ENCODE data around the gene JAKMIP3. TPM values are rescaled to one million over a fixed set of nuclear protein-coding genes. Genes with fewer than 3 reads are reported as not detected.

JAKMIP3 gene
- total RNA-seq, 1 donor from 2014 or later, result 1.3 TPM

DNA sequence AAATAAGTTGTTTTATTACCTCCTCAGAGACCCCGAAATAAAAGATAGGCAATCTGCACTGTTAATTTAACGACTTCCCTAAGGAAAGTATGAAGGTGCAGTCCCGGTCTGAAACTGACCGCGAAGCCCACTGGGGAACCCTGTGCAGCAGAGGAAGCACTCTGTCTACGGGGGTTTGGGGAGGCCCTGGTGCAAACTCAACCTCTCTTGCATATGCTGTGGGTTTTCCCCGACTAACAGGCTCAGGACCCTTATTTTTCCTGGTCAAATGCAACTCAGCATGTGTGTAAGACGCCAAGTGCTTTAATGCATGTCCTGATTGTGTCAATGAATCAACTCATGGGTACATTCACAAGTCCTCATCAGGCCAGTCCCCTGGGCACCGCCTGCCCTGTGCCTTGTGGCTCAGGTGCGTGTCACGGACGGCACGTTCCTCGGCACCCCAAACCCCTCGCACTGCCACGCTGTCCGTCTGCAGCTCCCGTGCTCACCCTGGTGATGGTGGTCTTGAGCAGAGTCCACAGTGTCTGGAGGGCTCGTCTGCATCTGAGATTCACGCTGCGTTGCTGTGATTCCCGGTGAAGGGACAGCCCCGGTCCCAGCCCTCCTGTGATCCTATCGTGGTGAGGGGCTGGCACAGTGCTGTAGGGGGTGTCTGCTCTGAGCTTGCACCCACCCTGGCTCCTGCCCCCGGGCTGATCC, 33.8 kb downstream of the JAKMIP3 start:
- intact Hi-C loops (cut with micrococcal nuclease), result no loop called here
- H3K27ac Mint-ChIP-seq, result no peak overlapping the region
- DNase-seq (ENCODE audit: low spot score), result no peak
- H3K27me3 Mint-ChIP-seq (ENCODE audit: low read depth), result peaks cover 10% of the 10 kb centered on the region
- no peaks in the 10 kb centered on the region for H3K9me3 Mint-ChIP-seq
- H3K4me3 Mint-ChIP-seq (ENCODE audit: low read depth), result no peak overlapping the region
- no peaks in the 10 kb centered on the region for H3K36me3 Mint-ChIP-seq (ENCODE audit: low read depth)
- peaks cover 12% of the 10 kb centered on the region for H3K4me1 Mint-ChIP-seq (ENCODE audit: low read depth)

DNA sequence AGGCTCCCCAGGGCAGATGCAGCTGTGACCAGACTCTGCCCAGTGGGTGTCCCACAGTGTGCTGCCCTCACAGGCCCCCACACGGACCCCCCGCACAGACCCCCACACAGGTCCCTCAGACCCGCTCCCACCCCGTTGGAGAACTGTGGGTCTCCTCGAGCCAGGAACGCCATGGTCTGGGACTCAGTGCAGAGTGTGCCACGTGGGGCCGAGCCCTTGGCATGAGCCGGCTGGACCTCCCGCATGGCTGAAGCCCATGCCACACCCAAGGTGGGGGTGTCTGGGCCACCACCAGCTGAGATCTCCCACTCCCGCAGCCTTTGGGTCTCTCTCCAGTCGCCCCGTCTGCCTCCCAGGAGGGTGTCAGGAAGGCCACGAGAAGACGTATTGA, 34.3 kb downstream of the JAKMIP3 start:
- intact Hi-C loops (cut with micrococcal nuclease), result no loop called here
- H3K36me3 Mint-ChIP-seq (ENCODE audit: low read depth), result no peaks in the 10 kb centered on the region
- DNase-seq (ENCODE audit: low spot score), result no peak
- H3K4me3 Mint-ChIP-seq (ENCODE audit: low read depth), result no peak overlapping the region
- H3K27me3 Mint-ChIP-seq (ENCODE audit: low read depth), result peaks cover 10% of the 10 kb centered on the region
- H3K4me1 Mint-ChIP-seq (ENCODE audit: low read depth), result peaks cover 12% of the 10 kb centered on the region
- H3K27ac Mint-ChIP-seq, result no peak overlapping the region
- no peaks in the 10 kb centered on the region for H3K9me3 Mint-ChIP-seq

DNA sequence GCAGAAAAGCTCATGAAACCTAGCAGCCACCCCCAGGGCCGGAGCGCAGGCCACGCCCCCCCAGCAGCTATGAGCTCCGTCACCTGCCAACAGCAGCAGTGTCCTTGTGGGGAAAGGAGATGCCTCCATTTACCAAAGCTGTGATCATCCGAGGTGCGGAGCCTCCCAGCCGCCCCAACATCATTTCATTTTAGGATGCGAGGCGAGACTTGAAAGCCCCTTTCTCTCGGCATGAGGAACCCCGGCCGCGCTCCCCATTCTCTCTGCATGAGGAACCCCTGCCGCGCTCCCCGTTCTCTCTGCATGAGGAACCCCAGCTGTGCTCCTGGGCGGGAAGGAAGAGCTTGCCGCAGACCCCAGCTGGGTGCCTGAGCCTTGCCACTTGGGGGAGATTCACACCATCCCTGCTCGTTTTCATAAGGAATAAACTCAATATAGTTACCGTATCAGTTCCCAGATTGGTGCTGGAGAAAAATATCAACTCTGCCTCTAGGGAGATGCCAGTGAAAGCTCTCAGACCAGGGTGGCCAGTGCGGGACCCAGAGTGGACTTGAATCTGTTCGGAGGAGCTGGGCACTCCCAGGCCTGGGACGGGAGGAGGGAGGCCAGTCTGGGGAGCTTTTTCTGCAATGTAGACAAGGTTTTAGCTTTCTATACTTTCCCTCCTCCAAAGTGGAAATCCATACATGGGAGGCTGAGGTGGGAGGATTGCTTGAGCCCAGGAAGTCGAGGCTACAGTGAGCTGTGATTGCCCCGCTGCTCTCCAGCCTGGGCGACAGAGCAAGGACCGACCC, 35.0 kb downstream of the JAKMIP3 start:
- H3K27me3 Mint-ChIP-seq (ENCODE audit: low read depth), result peaks cover 10% of the 10 kb centered on the region
- no peaks in the 10 kb centered on the region for H3K9me3 Mint-ChIP-seq
- no peak for DNase-seq (ENCODE audit: low spot score)
- H3K27ac Mint-ChIP-seq, result no peak overlapping the region
- no peak overlapping the region for H3K4me3 Mint-ChIP-seq (ENCODE audit: low read depth)
- intact Hi-C loops (cut with micrococcal nuclease), result no loop called here
- H3K4me1 Mint-ChIP-seq (ENCODE audit: low read depth), result peaks cover 7% of the 10 kb centered on the region
- H3K36me3 Mint-ChIP-seq (ENCODE audit: low read depth), result no peaks in the 10 kb centered on the region

DNA sequence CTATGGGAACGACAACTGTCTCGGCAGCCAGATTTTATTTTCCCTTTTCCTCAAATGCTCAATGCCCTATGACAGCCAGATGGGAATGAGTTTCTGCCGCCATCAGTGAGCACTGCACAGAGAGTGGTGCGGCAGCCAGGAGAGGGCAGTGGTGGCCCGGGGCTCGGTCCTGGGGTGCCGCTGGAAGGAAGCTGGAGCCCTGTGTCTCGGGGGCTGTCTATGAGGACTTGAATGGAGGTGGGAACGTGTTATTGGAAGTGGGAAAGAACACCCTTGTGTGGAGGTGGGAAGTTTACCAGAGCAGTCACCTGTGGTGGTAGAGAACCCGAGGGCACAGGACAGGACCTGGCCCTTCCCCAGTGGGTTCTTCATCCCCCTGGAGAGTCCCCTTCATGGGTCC, 35.8 kb downstream of the JAKMIP3 start:
- no peak for DNase-seq (ENCODE audit: low spot score)
- peaks cover 4% of the 10 kb centered on the region for H3K27me3 Mint-ChIP-seq (ENCODE audit: low read depth)
- H3K9me3 Mint-ChIP-seq, result no peaks in the 10 kb centered on the region
- H3K4me1 Mint-ChIP-seq (ENCODE audit: low read depth), result peaks cover under 1% of the 10 kb centered on the region
- H3K36me3 Mint-ChIP-seq (ENCODE audit: low read depth), result no peaks in the 10 kb centered on the region
- H3K27ac Mint-ChIP-seq, result no peak overlapping the region
- intact Hi-C loops (cut with micrococcal nuclease), result no loop called here
- H3K4me3 Mint-ChIP-seq (ENCODE audit: low read depth), result no peak overlapping the region

- intact Hi-C loops (cut with micrococcal nuclease), result no loop called here
- Mint-ChIP-seq H3K9me3 (no peaks in the 10 kb centered on the region), H3K36me3 (ENCODE audit: low read depth) (no peaks in the 10 kb centered on the region), H3K4me1 (ENCODE audit: low read depth) (no peaks in the 10 kb centered on the region), H3K4me3 (ENCODE audit: low read depth) (no peak overlapping the region), H3K27me3 (ENCODE audit: low read depth) (peaks cover 4% of the 10 kb centered on the region), H3K27ac (no peak overlapping the region)
- DNase-seq (ENCODE audit: low spot score), result no peak
Observed at GRCh38 chr10:132102071-132102716, 36.4 kb downstream of the JAKMIP3 start.

DNA sequence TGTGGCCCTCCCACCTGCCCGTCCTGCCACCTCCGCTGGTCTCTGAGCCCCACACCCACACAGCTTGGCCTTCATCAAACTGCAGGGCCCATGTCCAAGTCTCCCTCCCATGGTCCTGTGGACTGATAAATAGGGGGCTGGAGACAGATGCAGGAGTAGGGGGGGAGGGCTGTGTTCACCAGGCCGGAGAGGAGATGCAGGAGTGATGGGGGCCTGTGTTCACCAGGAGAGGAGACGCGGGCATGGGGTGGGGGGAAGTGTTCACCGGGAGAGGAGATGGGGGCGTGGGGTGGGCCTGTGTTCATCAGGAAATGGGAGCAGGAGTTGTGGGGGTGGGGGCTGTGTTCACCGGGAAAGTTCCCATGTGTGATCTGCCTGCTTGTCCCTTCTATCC, 37.0 kb downstream of the JAKMIP3 start:
- H3K9me3 Mint-ChIP-seq, result no peaks in the 10 kb centered on the region
- peaks cover 4% of the 10 kb centered on the region for H3K27me3 Mint-ChIP-seq (ENCODE audit: low read depth)
- H3K36me3 Mint-ChIP-seq (ENCODE audit: low read depth), result no peaks in the 10 kb centered on the region
- no peaks in the 10 kb centered on the region for H3K4me1 Mint-ChIP-seq (ENCODE audit: low read depth)
- H3K4me3 Mint-ChIP-seq (ENCODE audit: low read depth), result no peak overlapping the region
- no peak for DNase-seq (ENCODE audit: low spot score)
- H3K27ac Mint-ChIP-seq, result no peak overlapping the region
- intact Hi-C loops (cut with micrococcal nuclease), result no loop called here

DNA sequence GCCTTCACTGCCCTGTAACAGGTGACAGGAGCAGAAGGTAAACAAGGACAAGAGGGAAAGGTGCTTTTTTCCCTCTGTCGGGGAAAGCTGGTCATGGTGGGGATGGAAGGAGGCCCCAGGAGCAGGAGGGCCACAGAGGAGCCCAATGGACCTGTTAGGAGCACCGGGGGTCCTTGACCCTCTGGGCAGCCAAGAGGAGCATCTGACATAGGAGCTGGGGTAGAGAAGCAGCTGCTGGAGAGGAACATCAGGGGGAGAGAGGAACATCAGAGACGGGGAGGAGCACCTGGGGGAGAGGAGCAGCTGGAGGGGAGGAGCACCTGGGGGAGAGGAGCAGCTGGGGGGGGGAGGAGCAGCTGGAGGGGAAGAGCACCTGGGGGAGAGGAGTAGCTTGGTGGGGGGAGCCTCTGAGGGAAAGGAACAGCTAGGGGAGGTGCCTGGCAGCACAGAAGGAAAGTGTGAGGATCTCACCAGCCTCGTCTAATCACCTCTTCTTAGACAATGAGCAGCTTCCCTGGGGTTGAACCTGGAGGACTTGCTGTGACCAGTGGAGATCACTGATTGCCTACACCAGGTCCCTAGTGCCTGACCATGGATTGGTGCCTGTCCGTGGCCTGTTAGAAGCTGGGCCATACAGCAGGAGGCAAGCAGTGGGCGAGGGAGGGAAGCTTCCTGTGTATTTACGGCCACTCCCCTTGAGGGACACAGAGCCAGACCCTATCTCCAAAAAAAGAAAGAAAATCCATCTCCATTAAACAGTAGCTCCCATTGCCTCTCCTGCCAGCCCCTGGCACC, 37.6 kb downstream of the JAKMIP3 start:
- no peaks in the 10 kb centered on the region for H3K9me3 Mint-ChIP-seq
- H3K4me3 Mint-ChIP-seq (ENCODE audit: low read depth), result no peak overlapping the region
- no peak for DNase-seq (ENCODE audit: low spot score)
- H3K27ac Mint-ChIP-seq, result no peak overlapping the region
- no peaks in the 10 kb centered on the region for H3K27me3 Mint-ChIP-seq (ENCODE audit: low read depth)
- H3K4me1 Mint-ChIP-seq (ENCODE audit: low read depth), result no peaks in the 10 kb centered on the region
- no peaks in the 10 kb centered on the region for H3K36me3 Mint-ChIP-seq (ENCODE audit: low read depth)
- intact Hi-C loops (cut with micrococcal nuclease), result no loop called here

DNA sequence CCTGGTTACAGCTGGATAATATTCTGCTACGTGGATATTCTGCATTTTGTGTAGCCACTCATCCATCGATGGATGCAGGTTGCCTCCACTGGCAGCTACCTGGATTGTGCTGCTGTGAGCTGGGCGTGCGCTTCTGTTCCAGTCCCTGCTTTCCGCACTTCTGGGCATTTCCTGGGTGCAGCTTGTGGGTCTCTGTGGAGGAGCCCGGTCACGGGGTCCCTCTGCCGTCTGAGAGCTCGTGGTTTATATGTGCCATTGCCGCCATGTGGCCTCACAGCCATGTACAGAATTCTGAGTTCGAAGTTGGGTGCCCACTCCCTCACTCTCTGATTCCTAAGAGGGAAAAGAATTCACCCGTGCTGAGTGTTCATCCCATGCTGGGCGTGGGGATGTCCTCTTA, 38.3 kb downstream of the JAKMIP3 start:
- DNase-seq (ENCODE audit: low spot score), result no peak
- no peak overlapping the region for H3K4me3 Mint-ChIP-seq (ENCODE audit: low read depth)
- H3K9me3 Mint-ChIP-seq, result no peaks in the 10 kb centered on the region
- no peaks in the 10 kb centered on the region for H3K27me3 Mint-ChIP-seq (ENCODE audit: low read depth)
- H3K36me3 Mint-ChIP-seq (ENCODE audit: low read depth), result no peaks in the 10 kb centered on the region
- no peak overlapping the region for H3K27ac Mint-ChIP-seq
- H3K4me1 Mint-ChIP-seq (ENCODE audit: low read depth), result no peaks in the 10 kb centered on the region
- intact Hi-C loops (cut with micrococcal nuclease), result no loop called here

DNA sequence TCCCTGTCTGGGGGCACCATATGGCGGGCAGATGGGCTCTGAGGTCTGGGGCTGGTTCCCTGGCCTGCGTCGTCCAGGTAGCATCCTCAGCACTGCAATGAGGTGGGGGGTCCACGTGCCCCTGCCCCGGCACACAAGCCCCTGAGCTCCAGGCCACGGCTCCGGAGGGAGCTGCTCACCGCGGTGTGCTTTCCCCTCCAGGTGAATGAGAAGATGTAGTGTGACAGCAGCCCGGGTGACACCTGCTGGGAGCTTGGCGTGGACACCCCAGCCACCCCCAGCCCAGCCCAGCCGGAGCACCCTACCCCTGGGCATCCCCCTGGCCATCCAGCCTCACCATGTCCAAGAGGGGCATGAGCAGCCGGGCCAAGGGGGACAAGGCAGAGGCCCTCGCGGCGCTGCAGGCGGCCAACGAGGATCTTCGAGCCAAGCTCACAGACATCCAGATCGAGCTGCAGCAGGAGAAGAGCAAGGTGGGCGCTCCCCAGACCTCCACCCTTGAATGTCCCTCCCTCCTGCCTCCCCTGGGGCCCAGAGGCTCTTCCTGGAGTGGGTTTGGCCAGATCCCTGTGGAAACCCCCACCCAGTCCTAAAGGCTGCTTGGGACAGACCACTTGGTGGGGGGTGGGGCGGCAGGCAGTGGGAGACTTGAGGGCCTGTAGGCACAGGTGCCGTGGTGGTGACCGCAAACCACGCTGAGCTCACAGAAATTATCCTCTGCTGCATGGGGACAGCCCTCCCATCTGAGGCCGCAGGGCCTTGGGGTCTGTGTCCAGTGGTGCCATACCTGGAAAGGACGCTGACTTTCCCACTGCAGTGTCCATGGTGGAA, 38.9 kb downstream of the JAKMIP3 start:
- DNase-seq (ENCODE audit: low spot score), result no peak
- Mint-ChIP-seq H3K4me1 (ENCODE audit: low read depth) (no peaks in the 10 kb centered on the region), H3K27me3 (ENCODE audit: low read depth) (no peaks in the 10 kb centered on the region)

GRCh38 chr10:132105302-132105995, 39.7 kb downstream of the JAKMIP3 start:
- DNase-seq (ENCODE audit: low spot score), result no peak
- no peaks in the 10 kb centered on the region for H3K36me3 Mint-ChIP-seq (ENCODE audit: low read depth)
- no peaks in the 10 kb centered on the region for H3K27me3 Mint-ChIP-seq (ENCODE audit: low read depth)
- no peaks in the 10 kb centered on the region for H3K4me1 Mint-ChIP-seq (ENCODE audit: low read depth)
- no peaks in the 10 kb centered on the region for H3K9me3 Mint-ChIP-seq
- intact Hi-C loops (cut with micrococcal nuclease), result no loop called here
- no peak overlapping the region for H3K27ac Mint-ChIP-seq
- no peak overlapping the region for H3K4me3 Mint-ChIP-seq (ENCODE audit: low read depth)

More for the DNA sequence above, 38.9 kb downstream of the JAKMIP3 start:
- Mint-ChIP-seq H3K4me3 (ENCODE audit: low read depth) (no peak overlapping the region), H3K36me3 (ENCODE audit: low read depth) (no peaks in the 10 kb centered on the region), H3K9me3 (no peaks in the 10 kb centered on the region), H3K27ac (no peak overlapping the region)
- intact Hi-C loops (cut with micrococcal nuclease), result no loop called here

GRCh38 chr10:132106431-132106830, 40.7 kb downstream of the JAKMIP3 start:
- no peaks in the 10 kb centered on the region for H3K4me1 Mint-ChIP-seq (ENCODE audit: low read depth)
- no peaks in the 10 kb centered on the region for H3K27me3 Mint-ChIP-seq (ENCODE audit: low read depth)
- DNase-seq (ENCODE audit: low spot score), result no peak
- no peak overlapping the region for H3K4me3 Mint-ChIP-seq (ENCODE audit: low read depth)
- H3K9me3 Mint-ChIP-seq, result no peaks in the 10 kb centered on the region
- H3K27ac Mint-ChIP-seq, result no peak overlapping the region
- no peaks in the 10 kb centered on the region for H3K36me3 Mint-ChIP-seq (ENCODE audit: low read depth)
- intact Hi-C loops (cut with micrococcal nuclease), result no loop called here

All from activated T-helper 2 cell treated with anti-CD3 and anti-CD28 coated beads, Interferon-gamma antibody, Interleukin-2, Interleukin-4, amounts not matched to agents 10 μg/mL and 5 μg/mL and 100 μg/mL, durations not matched to agents 14 hours and 24 hours and 36 hours (primary cell).